GM13977 (cell line): ENCODE results near the gene EGFLAM.
A peak's percentile ranks its signal among the peaks of the same experiment; 100 is the strongest.

Experiments
- DNase-seq: peaks from one replicate; pipeline ENCODE4 v3.0.0; 2012; ENCODE audit warnings: low spot score
- CTCF ChIP-seq: IDR thresholded peaks from 2 replicates; pipeline ENCODE4 v1.5.1; 2012; ENCODE audit warnings: mild to moderate bottlenecking, control low read depth; ENCODE audit not compliant: insufficient read depth; ENCODE audit errors: extremely low read depth, missing control alignments
- in situ Hi-C: fragments of 300-500 bp; cut with MboI; formaldehyde crosslinking; loops from one replicate; pipeline ENCODE4 v1.12.0; 2022; ENCODE audit warnings: low sequenced_read_pairs, low pct_unique_long_range_greater_than_20kb, mixed read lengths, inconsistent platforms; ENCODE audit not compliant: unreplicated experiment

Gene EGFLAM

GRCh38 chr5:38259809-38260160 is 1.4 kb downstream of the EGFLAM start:
- no peak for DNase-seq
- in situ Hi-C loops, result no loop called here
- TF ChIP-seq CTCF, result no peak

GRCh38 chr5:38263983-38264382 is 5.6 kb downstream of the EGFLAM start:
- TF ChIP-seq CTCF, result no peak
- in situ Hi-C loops, result no loop called here
- DNase-seq, result no peak

DNA sequence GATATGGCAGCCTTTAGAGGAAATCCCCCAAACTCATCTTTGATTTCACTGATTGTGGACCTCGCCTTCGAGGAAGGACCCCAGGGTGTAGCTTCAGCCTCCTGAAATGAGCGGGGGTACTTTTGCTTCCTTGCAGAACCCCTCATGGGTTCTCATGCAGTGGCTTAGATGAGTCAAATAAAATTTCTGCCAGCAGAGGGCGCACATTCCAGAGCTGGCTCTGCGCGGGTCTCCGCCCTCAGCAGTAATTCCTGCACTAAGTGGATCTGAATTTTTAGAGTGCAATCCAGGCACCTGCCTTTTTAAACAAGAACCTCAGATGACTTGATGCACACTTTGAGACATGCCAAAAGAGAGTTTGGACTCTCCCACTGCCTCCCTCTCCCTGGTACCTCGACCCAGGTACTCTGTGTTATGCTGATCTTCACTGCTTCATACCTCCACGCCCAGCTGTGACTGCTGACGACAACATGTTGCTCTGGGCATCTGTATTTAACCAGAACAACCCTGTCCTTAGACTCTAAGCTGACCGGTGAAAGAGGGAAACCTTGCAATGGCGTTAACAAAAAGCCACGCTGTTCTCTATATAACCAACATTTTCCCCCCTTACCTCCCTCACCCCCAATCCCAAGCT is 7.3 kb downstream of the EGFLAM start:
- TF ChIP-seq CTCF, result peak; percentile 82
- in situ Hi-C loops, result no loop called here
- DNase-seq, result peak; percentile 52

GRCh38 chr5:38267372-38267771 is 9.0 kb downstream of the EGFLAM start:
- TF ChIP-seq CTCF, result no peak
- DNase-seq, result no peak
- in situ Hi-C loops, result no loop called here

- in situ Hi-C loops, result no loop called here
- no peak for TF ChIP-seq CTCF
- DNase-seq, result no peak
These were observed 15.3 kb downstream of the EGFLAM start for GRCh38 chr5:38273626-38274025.

DNA sequence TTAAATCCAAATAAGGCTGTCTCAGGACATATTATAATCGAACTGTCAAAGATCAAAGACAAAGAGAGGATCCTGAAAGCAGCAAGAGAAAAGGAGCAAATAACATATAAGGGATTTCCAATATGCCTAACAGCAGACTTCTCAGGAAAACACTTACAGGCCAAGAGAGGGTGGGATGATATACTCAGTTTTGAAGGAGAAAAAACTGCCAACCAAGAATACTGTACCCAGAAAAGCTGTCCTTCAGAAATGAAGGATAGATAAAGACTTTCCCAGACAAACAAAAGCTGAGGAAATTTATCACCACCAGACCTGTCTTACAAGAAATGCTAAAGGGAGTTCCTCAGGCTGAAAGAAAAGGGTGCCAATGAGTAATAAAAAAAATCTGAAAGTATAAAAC is 16.0 kb downstream of the EGFLAM start:
- TF ChIP-seq CTCF, result no peak
- in situ Hi-C loops, result no loop called here
- no peak for DNase-seq

- TF ChIP-seq CTCF, result no peak
- no peak for DNase-seq
- in situ Hi-C loops, result no loop called here
These were observed 26.0 kb downstream of the EGFLAM start for GRCh38 chr5:38284384-38284783.
